GM12878 (cell line): Measurements from ENCODE around the gene NFYC.

ENCODE experiments used
- MAX ChIP-seq: IDR thresholded peaks from 2 replicates; pipeline ENCODE4 v1.6.1; 2012; ENCODE audit warnings: low read depth, low read length, improper control_type of control experiment
- NRF1 ChIP-seq: conservative IDR thresholded peaks from 2 replicates; pipeline ENCODE4 v1.6.1; 2011; ENCODE audit warnings: mild to moderate bottlenecking, low read depth, low read length, improper control_type of control experiment

DNA sequence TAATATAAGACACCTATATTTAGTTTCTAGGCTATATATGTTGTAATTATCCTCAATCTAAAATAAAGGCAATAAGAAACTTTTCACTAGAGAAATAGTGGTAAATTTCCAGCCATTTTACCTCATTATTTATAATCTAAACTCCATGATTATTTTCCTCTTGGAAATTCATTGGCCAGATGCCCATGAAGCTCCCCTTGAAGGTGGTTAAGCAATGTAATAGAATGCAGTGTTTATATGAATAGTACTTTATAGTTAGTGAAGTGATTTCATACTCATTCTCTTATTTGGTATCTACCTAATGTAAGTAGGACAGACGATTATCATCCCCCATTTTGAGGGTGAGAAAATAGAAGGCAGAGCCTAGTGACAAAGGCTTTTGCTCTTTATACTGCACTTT lies 26.5 kb downstream of the NFYC start:
- TF ChIP-seq NRF1 (no peak), MAX (no peak)
